Osteoblast (primary cell): ENCODE data around the gene SYCP2. TPM values are rescaled to one million over a fixed set of nuclear protein-coding genes. Genes with fewer than 3 reads are reported as not detected.

Source experiments
- DNase-seq: peaks from one replicate; pipeline ENCODE4 v3.0.0; 2011; ENCODE audit warnings: low spot score, mixed read lengths; ENCODE audit not compliant: insufficient read length; ENCODE audit errors: missing footprints
- H2AFZ ChIP-seq: 2 replicates; pipeline ENCODE4 v1.6.0; 2011; ENCODE audit warnings: mild to moderate bottlenecking, low read length
- H3K27ac ChIP-seq: 2 replicates; pipeline ENCODE4 v1.5.1; 2011; ENCODE audit warnings: mild to moderate bottlenecking, low read depth, low read length, moderate library complexity
- H3K27me3 ChIP-seq: 2 replicates; pipeline ENCODE4 v1.6.0; 2012; ENCODE audit warnings: mild to moderate bottlenecking, control low read depth, inconsistent platforms, low read length, moderate library complexity; ENCODE audit not compliant: insufficient read depth
- H3K36me3 ChIP-seq: 2 replicates; pipeline ENCODE4 v1.5.1; 2011; ENCODE audit warnings: mild to moderate bottlenecking, low read length, control low read depth, moderate library complexity; ENCODE audit not compliant: insufficient read depth
- H3K4me1 ChIP-seq: 2 replicates; pipeline ENCODE4 v1.5.1; 2011; ENCODE audit warnings: mild to moderate bottlenecking, low read length, control low read depth, moderate library complexity; ENCODE audit not compliant: insufficient read depth
- H3K4me2 ChIP-seq: 2 replicates; pipeline ENCODE4 v1.6.0; 2011; ENCODE audit warnings: mild to moderate bottlenecking, low read length; ENCODE audit not compliant: insufficient read depth
- H3K4me3 ChIP-seq: fragments of 200-600 bp; sonication (generic); 3 replicates; pipeline ENCODE4 v1.5.1; 2012; ENCODE audit warnings: mild to moderate bottlenecking, low read length, inconsistent platforms; ENCODE audit not compliant: insufficient read depth
- H3K79me2 ChIP-seq: 2 replicates; pipeline ENCODE4 v1.6.0; 2012; ENCODE audit warnings: mild to moderate bottlenecking, low read length, control low read depth, inconsistent platforms; ENCODE audit not compliant: insufficient read depth
- H3K9me3 ChIP-seq: 2 replicates; pipeline ENCODE4 v1.5.1; 2011; ENCODE audit warnings: low read depth, low read length, control low read depth
- H4K20me1 ChIP-seq: 2 replicates; pipeline ENCODE4 v1.6.0; 2012; ENCODE audit warnings: mild to moderate bottlenecking, low read length, control low read depth; ENCODE audit not compliant: insufficient read depth
- total RNA-seq: library from RNA; depleted of rRNA; stranded (reverse); fragments of >200 nt; gene quantifications from 2 replicates; pipeline ENCODE4 v1.2.3, GENCODE V29; 2012
- TF ChIP-seq, protein P1 (sequence below): IDR thresholded peaks from 2 replicates; pipeline ENCODE4 v1.5.1; 2011; ENCODE audit warnings: mild to moderate bottlenecking, low read depth, low read length, moderate library complexity; ENCODE audit errors: extremely low read depth

The SYCP2 gene
- total RNA-seq, 1 donor, result 1.4 TPM

DNA sequence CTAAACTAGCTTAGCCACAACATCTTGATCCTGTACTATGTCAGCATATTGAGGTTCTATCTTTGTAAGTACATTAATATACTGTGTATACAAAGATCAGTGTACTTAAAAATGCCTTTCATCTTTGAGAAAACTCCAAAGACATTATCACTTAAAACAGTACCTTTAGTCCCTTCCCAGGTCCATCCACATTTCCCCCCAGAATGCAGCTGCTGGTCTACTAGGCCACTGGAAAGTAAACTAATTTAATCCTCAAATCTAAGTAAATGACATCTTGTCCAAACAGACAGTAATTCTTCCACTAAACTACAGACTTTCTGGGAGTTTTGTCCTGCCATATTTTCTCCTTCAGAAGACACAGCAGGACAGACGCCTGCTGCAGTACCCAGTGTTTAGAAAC lies 68.7 kb downstream of the SYCP2 start:
- no peaks in the 10 kb centered on the region for H3K9me3 ChIP-seq
- H3K27ac ChIP-seq, result no peak overlapping the region
- no peak overlapping the region for H3K4me2 ChIP-seq
- no peaks in the 10 kb centered on the region for H3K4me1 ChIP-seq
- H3K4me3 ChIP-seq, result no peak overlapping the region
- H3K27me3 ChIP-seq, result no peaks in the 10 kb centered on the region
- H3K36me3 ChIP-seq, result no peaks in the 10 kb centered on the region
- no peaks in the 10 kb centered on the region for H4K20me1 ChIP-seq
- no peak overlapping the region for H2AFZ ChIP-seq
- TF ChIP-seq, protein P1, sequence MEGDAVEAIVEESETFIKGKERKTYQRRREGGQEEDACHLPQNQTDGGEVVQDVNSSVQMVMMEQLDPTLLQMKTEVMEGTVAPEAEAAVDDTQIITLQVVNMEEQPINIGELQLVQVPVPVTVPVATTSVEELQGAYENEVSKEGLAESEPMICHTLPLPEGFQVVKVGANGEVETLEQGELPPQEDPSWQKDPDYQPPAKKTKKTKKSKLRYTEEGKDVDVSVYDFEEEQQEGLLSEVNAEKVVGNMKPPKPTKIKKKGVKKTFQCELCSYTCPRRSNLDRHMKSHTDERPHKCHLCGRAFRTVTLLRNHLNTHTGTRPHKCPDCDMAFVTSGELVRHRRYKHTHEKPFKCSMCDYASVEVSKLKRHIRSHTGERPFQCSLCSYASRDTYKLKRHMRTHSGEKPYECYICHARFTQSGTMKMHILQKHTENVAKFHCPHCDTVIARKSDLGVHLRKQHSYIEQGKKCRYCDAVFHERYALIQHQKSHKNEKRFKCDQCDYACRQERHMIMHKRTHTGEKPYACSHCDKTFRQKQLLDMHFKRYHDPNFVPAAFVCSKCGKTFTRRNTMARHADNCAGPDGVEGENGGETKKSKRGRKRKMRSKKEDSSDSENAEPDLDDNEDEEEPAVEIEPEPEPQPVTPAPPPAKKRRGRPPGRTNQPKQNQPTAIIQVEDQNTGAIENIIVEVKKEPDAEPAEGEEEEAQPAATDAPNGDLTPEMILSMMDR, result no peak
- no peaks in the 10 kb centered on the region for H3K79me2 ChIP-seq
- DNase-seq, result no peak

DNA sequence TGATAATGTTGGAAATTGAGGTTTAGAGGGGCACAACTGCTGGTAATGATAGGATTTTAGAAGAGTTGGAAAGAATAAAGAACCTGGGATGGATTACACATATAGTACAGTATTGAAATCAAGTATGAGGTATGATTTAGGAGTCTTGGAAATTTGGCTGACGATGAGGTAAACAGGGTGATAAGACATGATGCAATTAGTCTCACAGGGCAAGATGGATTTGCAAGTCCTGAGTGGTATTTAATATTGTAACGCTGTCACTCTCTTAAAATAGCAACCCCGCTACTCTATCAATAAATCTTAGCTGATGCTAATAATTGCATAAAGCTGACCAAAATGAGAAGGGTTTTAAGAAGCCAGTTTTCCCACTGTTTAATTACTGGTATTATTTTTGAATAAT lies 70.4 kb downstream of the SYCP2 start:
- Histone ChIP-seq H4K20me1 (no peaks in the 10 kb centered on the region), H3K36me3 (no peaks in the 10 kb centered on the region), H3K27me3 (no peaks in the 10 kb centered on the region), H3K4me2 (no peak overlapping the region), H3K27ac (no peak overlapping the region), H3K9me3 (no peaks in the 10 kb centered on the region), H2AFZ (no peak overlapping the region), H3K4me3 (no peak overlapping the region), H3K79me2 (no peaks in the 10 kb centered on the region), H3K4me1 (no peaks in the 10 kb centered on the region)
- no peak for DNase-seq
- TF ChIP-seq, protein P1, result no peak

DNA sequence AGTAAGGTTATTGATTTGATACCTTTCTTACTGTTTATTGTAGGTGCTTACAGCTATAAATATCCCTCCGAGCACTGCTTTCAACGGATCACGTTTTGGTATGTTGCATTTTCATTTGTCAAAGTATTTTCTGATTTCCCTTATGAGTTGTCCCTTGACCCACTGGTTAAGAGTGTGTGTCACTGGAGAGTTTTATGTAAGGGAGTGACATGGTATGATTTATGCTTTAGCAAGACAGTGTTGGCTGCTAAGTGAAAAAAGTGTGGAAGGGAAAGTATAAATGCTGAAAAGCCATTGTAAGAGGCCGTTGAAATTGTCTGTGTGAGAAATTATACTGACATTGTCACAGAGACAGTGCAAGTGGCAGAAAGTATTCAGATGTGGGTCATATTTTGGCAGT lies 72.0 kb downstream of the SYCP2 start:
- H3K27ac ChIP-seq, result no peak overlapping the region

DNA sequence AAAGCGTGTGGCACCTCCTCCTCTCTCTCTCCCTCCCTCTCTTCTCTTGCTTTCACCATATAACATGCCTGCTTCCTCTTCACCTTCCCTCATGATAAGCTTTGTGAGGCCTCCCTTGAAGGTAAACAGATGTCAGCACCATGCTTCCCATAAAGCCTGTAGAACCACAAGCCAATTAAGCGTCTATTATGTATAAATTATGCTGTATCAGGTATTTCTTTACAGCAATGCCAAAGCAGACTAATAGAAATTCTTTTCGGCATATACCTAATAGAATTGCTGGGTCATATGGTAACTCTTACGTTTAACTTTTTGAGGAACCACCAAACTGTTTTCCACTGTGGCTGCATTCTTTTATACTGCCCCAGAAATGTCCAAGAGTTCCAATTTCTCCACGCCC lies 75.0 kb downstream of the SYCP2 start:
- Histone ChIP-seq H3K4me3 (no peak overlapping the region), H3K4me1 (no peaks in the 10 kb centered on the region), H3K4me2 (no peak overlapping the region), H3K79me2 (no peaks in the 10 kb centered on the region), H2AFZ (no peak overlapping the region), H3K27ac (no peak overlapping the region), H3K36me3 (no peaks in the 10 kb centered on the region), H3K9me3 (no peaks in the 10 kb centered on the region), H4K20me1 (no peaks in the 10 kb centered on the region), H3K27me3 (no peaks in the 10 kb centered on the region)
- TF ChIP-seq, protein P1, result no peak
- no peak for DNase-seq

More for the DNA sequence above, 72.0 kb downstream of the SYCP2 start:
- Histone ChIP-seq H2AFZ (no peak overlapping the region), H3K27me3 (no peaks in the 10 kb centered on the region), H3K79me2 (no peaks in the 10 kb centered on the region), H3K36me3 (no peaks in the 10 kb centered on the region), H3K9me3 (no peaks in the 10 kb centered on the region), H3K4me2 (no peak overlapping the region), H3K4me3 (no peak overlapping the region), H4K20me1 (no peaks in the 10 kb centered on the region), H3K4me1 (no peaks in the 10 kb centered on the region)
- no peak for DNase-seq
- TF ChIP-seq, protein P1, result no peak
